GM12891 (cell line): ENCODE measurements around the gene MYO15B.
A peak's percentile ranks its signal among the peaks of the same experiment; 100 is the strongest.

Experiments used
- DNase-seq: peaks from one replicate; pipeline ENCODE4 v3.0.0; 2011; ENCODE audit warnings: low spot score; ENCODE audit not compliant: insufficient read length
- FAIRE-seq: peaks from 2 replicates; lab custom pipeline; 2011; peaks lifted over from hg19 to GRCh38; lab: Jason Lieb, UNC
- PAX5 ChIP-seq: IDR thresholded peaks from 2 replicates; pipeline ENCODE4 v1.6.1; 2011; ENCODE audit warnings: low read length, moderate library complexity, mild to moderate bottlenecking; ENCODE audit not compliant: insufficient read depth, severe bottlenecking
- POLR2A ChIP-seq: IDR thresholded peaks from 2 replicates; pipeline ENCODE4 v1.6.1; 2011; ENCODE audit warnings: low read depth, low read length, control low read depth
- POLR2AphosphoS5 ChIP-seq: IDR thresholded peaks from 2 replicates; pipeline ENCODE4 v1.6.1; 2011; ENCODE audit warnings: low read depth, low read length, control low read depth
- POU2F2 ChIP-seq: IDR thresholded peaks from 2 replicates; pipeline ENCODE4 v1.6.1; 2011; ENCODE audit warnings: low read depth, mild to moderate bottlenecking, control low read depth, low read length, moderate library complexity
- SPI1 ChIP-seq: IDR thresholded peaks from 2 replicates; pipeline ENCODE4 v1.6.1; 2011; ENCODE audit warnings: low read depth, low read length, control low read depth
- TAF1 ChIP-seq: IDR thresholded peaks from 2 replicates; pipeline ENCODE4 v1.6.1; 2011; ENCODE audit warnings: low read depth, low read length, control low read depth

The MYO15B gene

DNA sequence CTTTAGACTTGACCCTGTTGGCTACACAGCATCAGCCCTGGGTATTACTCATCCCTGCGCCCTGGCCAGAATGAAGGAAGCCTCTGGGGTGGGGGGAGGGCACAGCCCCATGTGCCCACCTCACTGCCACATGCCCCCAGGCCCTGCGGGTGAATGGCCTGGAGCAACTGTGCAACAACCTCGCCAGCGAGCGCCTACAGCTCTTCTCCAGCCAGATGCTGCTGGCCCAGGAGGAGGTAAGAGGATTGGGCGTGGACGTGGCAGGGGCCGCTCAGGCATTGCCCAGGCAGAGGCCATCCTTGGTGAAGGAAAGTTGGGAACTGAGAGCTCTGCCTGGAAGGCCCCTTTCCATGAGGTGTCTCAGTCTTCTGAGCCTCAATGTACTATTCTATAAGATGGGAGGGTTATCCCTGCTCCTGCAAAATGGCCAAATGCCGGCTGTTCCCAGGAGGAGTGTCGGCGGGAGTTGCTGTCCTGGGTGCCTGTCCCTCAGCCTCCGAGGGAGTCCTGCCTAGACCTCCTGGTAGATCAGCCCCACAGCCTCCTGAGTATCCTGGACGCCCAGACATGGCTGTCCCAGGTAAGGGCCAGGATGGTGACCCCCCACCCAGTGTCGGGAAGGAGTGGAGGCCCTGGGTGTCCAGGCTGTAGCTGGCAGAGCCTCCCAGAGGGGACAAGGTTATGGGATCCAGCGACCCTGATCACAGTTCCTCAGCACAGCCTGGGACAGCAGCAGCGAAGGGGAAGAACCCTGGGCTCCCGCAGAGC, 8.9 kb downstream of the MYO15B start:
- no peak for TF ChIP-seq POLR2AphosphoS5
- no peak for TF ChIP-seq SPI1
- TF ChIP-seq POLR2A: no peak
- no peak for TF ChIP-seq TAF1
- TF ChIP-seq PAX5: no peak
- no peak for TF ChIP-seq POU2F2
- DNase-seq (no peak), FAIRE-seq (no peak)

GRCh38 chr17:75601057-75601987, 13.7 kb downstream of the MYO15B start:
- DNase-seq: peak; percentile 80
- FAIRE-seq: peak; percentile 90
- TF ChIP-seq PAX5: no peak
- TF ChIP-seq POU2F2: no peak
- no peak for TF ChIP-seq POLR2AphosphoS5
- TF ChIP-seq TAF1: no peak
- TF ChIP-seq POLR2A: no peak
- TF ChIP-seq SPI1: no peak

DNA sequence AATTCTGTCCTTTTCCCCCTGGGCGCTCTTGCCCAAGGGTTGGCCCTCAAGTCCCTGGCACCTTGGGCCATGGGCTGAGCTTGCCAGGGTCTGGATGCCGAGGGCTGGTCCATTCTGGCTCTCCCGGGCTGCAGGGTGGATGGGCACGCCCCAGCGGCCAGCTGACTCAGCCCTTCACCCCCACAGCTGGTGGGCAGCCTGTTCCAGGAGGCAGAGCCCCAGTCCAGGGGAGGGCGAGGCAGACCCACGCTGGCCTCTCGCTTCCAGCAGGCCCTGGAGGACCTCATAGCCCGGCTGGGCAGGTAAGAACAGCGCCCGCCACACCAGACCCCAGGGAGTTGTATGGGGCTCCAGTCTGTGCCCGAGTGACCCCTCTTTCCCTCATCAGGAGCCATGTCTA, 15.0 kb downstream of the MYO15B start:
- no peak for TF ChIP-seq POU2F2
- TF ChIP-seq POLR2A: no peak
- DNase-seq: no peak
- no peak for FAIRE-seq

DNA sequence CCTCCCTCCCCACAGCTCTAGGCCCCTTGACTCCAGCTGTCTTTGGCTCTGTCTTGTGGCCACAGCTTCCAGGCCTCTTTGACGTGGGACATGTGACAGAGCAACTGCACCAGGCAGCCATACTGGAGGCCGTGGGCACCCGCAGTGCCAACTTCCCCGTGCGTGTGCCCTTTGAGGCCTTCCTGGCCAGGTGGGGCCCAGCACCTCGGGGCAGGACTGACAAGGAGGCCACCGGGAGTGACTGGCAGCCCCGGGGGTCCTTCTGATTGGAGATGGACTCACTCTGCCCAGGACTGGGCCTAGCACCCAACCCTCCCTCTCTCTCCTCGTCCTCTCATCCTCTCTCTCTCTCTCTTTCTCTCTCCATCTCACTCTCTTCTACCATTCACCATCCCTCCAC, 15.5 kb downstream of the MYO15B start:
- FAIRE-seq (no peak), DNase-seq (no peak)
- no peak for TF ChIP-seq POU2F2
- no peak for TF ChIP-seq POLR2AphosphoS5
- TF ChIP-seq TAF1: no peak
- no peak for TF ChIP-seq POLR2A
- no peak for TF ChIP-seq SPI1
- no peak for TF ChIP-seq PAX5

DNA sequence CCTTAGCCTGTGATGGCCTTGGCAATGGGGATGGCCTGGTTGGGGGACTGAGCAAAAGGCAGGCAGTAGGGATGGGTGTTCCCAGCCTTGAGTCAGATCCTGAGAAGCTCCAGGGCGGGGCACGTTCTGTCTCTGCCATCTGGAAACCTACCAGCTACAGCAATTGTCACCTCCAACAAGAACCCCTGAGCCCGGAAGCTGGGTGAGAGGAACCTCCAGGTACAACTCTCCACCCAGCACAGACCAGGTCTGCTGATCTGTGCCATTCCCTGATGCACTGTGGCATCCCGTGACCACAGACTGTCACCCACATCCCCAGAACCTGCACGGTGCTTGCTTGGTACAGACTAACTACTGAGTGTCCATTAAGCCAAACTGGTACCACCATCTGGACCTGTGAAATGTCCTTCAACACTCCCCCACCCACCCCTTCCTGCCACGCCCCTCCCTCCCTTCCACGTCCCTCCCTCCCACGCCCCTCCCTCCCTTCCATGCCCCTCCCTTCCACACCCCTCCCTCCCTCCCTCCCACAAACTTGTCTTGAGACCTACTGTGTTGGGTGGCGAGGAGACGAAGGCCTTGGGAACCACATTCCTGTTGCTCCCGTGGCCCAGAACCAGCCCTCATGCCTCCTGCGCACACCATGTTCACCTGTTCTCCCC, 16.6 kb downstream of the MYO15B start:
- TF ChIP-seq PAX5: no peak
- TF ChIP-seq POLR2AphosphoS5: no peak
- TF ChIP-seq POU2F2: no peak

GRCh38 chr17:75605790-75606189, 18.2 kb downstream of the MYO15B start:
- FAIRE-seq: no peak
- DNase-seq: no peak
- no peak for TF ChIP-seq POU2F2
- TF ChIP-seq TAF1: no peak
- no peak for TF ChIP-seq POLR2A
- no peak for TF ChIP-seq POLR2AphosphoS5
- no peak for TF ChIP-seq PAX5
- TF ChIP-seq SPI1: no peak

More for the DNA sequence above, 16.6 kb downstream of the MYO15B start:
- DNase-seq (no peak), FAIRE-seq (no peak)

DNA sequence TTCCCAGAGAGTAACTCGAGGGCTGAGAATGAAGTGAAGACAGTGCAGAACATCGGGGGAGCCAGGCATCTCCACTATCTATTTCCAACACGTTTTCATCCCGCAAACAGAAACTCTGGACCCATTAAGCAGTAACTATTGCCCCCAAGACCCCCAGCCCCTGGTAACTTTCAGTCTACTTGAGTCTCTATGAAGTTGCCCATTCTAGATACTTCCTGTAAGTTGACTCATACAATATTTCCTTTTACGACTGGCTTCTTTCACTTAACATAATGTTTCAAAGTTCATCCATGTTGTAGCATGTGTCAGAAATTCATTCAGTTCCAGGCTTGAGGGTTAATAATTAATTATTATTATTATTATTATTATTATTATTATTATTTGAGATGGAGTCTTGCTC, 19.5 kb downstream of the MYO15B start:
- TF ChIP-seq POLR2A (no peak), POLR2AphosphoS5 (no peak), TAF1 (no peak), POU2F2 (no peak), PAX5 (no peak), SPI1 (no peak)
- DNase-seq (no peak), FAIRE-seq (no peak)

- FAIRE-seq (no peak), DNase-seq (no peak)
- TF ChIP-seq TAF1: no peak
- TF ChIP-seq POLR2AphosphoS5: no peak
- no peak for TF ChIP-seq PAX5
- no peak; the same call in 1 of the 2 replicates for TF ChIP-seq POU2F2
- TF ChIP-seq POLR2A: no peak
- no peak for TF ChIP-seq SPI1
Observed at GRCh38 chr17:75610103-75610984, 22.7 kb downstream of the MYO15B start.

DNA sequence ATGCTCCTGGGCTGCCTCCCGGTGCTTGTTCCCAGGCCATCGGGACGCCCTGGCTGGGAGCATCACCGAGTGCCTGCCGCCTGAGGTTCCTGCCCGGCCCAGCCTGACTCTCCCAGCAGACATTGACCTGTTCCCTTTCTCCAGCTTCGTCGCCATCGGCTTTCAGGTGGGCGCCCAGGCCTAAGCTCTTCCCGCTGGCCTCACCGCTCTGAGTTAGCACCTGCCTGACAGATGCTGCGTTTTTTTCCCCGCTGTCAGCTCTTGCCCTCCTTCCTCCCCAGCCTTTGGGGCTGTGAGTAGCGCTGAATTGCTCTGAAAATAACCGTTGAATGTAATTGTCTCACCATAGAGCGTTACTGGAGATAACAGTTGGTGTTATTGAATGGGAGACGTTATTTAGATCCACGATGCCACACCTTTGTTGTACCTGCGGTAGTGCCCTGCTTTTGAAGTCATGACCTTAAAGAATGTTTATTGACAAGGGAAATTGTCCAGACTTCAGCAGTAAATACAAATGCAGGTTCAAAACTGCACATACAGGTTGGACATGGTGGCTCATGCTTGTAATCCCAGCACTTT, 24.3 kb downstream of the MYO15B start:
- TF ChIP-seq SPI1: no peak
- no peak for TF ChIP-seq POLR2AphosphoS5
- no peak for TF ChIP-seq POLR2A
- no peak for TF ChIP-seq POU2F2
- no peak for TF ChIP-seq PAX5
- no peak for TF ChIP-seq TAF1
- DNase-seq (no peak), FAIRE-seq (no peak)
